DOHH2 (cell line): Measurements from ENCODE around the gene TMEM182.

Source experiments
- CTCF ChIP-seq: fragments of 200-600 bp; sonication (generic); IDR thresholded peaks from one replicate; pipeline ENCODE4 v1.5.1; 2014; ENCODE audit warnings: antibody characterized with exemption, mild to moderate bottlenecking, low read depth, low read length; ENCODE audit not compliant: poor library complexity, severe bottlenecking
- EZH2phosphoT487 ChIP-seq: fragments of 200-600 bp; sonication (generic); IDR thresholded peaks from 2 replicates; pipeline ENCODE4 v1.6.1; 2017; ENCODE audit warnings: borderline replicate concordance, mild to moderate bottlenecking, antibody characterized with exemption, low read length, moderate library complexity, mixed read lengths

- no peak for TF ChIP-seq EZH2phosphoT487
- TF ChIP-seq CTCF = peak; percentile 74
Measured at GRCh38 chr2:102806250-102806837, 44.5 kb downstream of the TMEM182 start.
